Activated CD4-positive, alpha-beta T cell treated with anti-CD3 and anti-CD28 coated beads for 1 hour (primary cell): Measurements from ENCODE around the gene DAAM1.

ENCODE experiments used
- DNase-seq: peaks from one replicate; pipeline ENCODE4 v3.0.0-alpha.2; 2020

DAAM1 gene

DNA sequence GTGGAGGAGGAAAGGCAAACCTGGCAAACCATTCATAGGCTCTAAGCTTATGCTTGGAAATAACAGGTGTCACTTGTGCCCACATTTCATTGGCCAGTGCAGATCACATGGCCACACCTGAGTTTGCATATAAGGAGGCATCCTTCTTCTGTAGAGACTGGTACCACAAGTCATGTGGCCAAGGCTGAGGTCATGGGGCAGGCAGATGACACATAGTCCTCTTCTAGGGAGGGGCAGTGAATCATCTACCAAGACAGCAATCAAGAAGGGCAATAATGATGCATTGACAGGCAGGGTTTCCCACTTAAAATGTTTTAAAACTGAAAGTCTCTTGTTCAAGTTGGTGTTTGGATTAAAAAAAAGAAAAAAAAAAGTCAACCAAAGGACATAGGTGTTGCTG, 77.3 kb downstream of the DAAM1 start:
- DNase-seq: no peak

DNA sequence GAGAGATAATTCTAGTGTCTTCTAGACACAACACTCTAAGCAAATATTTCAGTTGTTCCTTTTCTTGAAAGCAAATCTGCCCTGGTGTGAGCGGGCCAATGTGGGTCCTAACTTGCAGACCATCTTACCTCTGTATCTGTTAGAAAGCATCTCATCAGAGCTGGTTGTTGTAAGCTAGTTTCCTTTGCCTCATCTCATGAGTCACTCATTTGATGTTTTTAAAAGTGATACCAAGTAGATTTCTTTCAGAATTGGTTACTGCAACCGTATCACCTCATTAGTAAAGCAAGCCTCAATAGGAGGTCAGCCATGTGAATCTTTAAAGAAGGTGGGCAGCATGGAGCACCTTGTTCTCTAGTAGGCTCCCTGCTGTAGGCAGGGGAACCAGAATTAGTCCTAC, 78.6 kb downstream of the DAAM1 start:
- DNase-seq: no peak

DNA sequence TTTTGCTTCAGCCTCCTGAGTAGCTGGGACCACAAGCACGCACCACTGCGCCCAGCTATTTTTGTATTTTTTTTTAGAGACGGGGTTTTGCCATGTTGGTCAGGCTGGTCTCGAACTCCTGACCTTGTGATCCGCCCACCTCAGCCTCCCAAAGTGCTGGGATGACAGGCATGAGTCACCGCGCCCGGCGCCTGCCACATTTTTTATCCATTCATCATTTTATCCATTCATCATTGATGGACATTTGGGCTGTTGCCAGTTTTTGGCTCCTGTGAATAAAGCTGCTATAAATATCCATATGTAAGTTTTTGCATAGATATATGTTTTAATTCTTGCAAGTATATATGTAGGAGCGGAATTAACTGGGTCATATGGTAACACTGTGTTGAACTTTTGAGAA, 79.5 kb downstream of the DAAM1 start:
- no peak for DNase-seq

DNA sequence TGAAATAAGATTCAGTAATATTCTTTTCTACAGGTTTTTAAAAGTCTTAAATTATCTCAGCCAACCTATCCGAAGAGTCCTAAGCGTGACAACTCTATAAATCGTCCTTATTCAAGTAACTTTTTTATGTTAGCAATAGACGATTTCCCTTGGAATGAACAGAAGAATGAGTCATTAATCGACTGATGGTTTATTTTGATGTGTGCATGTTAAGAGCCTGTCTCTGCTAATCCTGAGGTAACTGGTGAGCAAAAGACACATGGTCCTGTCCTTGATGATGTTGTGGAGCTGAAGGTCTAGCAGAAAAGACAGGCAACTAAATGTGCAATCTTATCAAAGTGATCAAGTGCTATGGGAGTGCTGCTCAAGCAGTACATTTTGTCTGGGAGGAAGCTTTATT, 80.4 kb downstream of the DAAM1 start:
- DNase-seq: no peak

DNA sequence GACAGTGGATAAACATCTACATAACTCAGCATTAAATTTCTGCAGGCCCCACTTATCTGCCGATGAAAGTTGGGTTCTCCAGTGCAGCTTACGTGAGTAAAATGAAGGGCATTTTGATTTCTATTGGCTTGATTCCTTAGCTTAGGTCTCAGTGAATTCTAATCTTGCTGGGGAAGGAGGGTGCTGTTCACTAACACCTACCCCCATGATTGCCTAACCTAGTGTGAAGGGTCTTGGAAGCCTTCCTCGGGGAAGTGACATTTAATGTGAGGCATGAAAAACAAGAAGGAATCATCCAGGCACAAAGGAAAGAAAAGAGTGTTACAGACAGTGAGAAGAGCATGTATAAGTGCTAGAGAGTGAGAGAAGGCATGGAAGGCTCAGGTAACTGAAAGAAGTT, 81.0 kb downstream of the DAAM1 start:
- no peak for DNase-seq

DNA sequence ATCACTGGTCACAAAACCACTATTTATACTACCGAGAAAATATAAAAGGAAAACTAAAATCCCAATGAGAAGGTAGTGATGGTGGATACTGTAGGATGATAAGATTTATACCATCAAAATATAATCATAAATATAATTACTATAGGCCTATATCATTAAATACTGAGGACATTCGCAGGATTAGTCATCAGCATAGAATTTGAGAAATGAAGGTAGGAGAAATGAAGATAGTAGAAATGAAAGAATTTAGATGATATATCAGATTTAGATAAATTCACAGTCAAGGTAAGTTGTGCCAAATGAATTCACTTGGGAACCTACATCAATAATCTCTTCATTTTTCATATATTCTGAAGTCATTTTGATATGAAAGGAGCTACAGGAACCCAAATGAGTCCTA, 82.8 kb downstream of the DAAM1 start:
- DNase-seq: no peak

DNA sequence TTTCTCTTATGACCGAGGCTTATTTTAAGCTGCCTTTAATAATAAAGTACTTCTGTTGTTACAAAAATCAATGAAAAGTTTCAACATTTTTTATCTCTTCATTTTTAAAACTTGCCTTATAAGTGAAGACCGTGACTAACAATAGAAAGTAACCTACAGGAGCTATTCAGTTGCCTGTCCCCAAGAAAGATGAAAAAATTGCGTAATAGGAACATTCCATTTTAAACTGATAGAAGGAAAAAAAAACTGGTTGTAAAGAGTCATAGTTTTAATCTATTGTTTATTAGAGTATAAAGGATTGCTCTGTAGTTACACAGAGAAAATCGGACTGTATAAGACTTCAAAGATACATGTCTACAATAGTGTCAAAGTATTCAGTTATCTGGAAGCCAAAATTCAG, 83.3 kb downstream of the DAAM1 start:
- no peak for DNase-seq

DNA sequence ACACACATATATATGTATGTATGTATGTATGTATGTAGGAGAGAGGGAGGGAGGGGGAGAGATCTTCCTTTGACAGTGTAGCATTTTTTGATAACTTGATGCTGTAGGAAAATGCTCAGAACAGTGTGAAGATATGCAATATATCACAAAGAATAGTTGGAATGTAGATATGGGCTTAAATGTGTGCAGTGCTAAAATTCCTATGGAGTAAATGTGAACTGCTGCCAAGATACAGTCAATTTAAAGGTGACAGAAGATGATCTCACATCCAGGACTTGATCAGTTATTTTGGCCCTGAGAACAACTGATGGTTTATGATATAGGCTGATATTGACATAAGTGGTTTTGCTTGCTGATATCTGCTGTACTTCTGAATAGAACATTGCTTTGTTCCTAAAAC, 84.2 kb downstream of the DAAM1 start:
- no peak for DNase-seq

DNA sequence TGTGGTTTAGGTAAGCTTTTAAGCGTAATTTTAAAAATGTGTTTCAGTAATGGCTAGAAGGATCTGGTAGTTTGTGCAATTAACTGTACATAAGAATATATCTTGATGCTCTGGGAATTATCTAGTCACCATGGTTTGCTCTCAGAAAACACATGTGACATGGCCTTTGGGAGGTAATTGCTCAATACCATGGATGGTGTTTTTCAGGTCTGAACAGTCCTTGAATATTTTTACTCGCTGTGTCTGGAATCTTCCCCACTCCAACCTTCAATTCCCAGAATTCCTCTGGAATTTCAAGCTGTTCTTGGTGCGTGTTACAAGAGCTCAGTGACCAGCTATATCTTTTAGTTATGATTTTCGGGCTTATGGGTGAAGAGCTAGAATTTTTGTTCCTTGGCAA, 85.3 kb downstream of the DAAM1 start:
- no peak for DNase-seq

DNA sequence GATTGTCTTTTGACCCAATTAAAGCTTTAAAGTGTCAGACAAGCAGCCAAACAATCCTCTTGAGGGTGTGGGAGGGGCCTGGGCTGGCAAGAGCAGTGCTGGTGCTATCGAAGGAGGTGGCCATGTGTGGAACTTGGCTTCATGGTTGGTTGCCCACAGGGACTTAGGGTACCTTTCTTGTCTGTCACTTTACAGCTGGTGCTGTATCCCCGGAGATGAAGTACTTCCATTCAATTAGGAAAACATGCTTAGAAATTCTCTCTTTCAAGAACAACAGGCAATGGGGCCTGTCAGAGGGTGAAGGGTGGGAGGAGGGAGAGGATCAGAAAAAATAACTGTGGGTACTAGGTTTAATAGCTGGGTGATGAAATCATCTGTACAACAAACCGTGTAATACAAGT, 86.5 kb downstream of the DAAM1 start:
- no peak for DNase-seq

DNA sequence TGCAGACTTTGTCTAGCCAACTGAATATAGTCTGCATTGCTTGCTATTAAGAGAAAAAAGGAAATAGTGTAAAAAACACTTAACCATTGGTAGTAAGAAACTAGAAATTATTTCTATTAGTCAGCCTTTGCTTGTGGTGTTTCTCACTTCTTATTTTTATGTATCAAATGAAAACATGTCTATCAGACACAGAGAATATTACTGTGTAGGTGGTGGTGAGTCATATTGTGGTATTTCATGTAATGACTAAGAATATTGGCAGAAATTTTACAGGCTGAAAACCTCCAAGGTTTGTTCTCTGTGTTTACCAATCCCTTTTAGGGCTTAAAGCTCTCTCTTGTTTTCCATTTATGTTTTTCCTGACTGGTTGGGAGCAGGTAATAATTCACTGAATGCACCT, 87.2 kb downstream of the DAAM1 start:
- DNase-seq: no peak

DNA sequence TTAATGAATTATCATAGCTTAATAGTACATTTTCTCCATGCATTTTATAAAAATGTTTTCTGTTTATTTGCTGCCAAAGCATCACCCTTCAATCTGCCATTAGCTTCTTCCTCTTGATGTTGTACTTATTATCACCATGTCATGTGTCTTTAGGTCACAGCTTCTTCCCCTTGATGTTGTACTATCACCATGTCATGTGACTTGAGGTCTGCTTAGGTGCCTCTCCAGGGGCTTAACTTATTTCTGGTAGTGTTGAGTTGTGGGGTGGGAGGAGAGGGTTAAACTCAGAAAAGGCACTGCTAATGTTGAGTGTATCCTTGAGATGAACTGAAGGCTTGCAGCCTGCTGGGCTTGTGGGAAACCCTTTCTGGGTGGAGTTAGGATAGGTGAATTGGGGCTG, 87.8 kb downstream of the DAAM1 start:
- DNase-seq: no peak

DNA sequence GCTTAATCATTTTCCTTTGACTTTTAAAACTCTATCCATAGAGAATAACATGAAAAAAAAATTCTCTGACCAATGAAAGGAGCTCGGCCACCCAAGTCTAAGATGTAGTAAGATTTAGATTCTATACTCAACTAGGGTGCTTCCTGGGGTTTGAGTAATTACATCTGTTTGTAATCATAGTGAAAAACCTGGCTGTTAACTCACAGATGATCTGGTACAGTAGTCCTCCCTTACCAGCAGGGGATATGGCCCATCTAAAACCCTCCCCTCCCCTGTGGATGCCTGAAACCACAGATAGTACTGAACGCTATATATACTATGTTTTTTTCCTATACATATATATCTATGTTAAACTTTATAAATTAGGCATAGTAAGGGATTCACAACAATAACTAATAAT, 89.2 kb downstream of the DAAM1 start:
- no peak for DNase-seq

DNA sequence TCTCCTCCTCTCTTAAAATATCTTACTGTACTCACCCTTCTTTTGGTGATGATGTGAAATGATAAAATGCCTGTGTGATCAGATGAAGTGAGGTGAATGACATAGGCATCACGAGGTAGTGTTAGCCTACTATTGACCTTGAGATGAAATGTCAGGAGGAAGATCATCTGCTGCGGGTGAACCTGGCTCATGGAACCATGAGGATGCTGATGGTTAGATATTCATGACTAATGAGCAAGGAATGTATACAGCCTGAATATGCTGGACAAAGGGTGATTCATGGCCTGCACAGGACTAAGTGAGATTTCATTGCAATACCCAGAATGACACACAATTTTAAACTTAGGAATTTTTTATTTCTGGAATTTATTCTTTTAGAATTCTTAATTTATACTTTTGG, 89.6 kb downstream of the DAAM1 start:
- no peak for DNase-seq

DNA sequence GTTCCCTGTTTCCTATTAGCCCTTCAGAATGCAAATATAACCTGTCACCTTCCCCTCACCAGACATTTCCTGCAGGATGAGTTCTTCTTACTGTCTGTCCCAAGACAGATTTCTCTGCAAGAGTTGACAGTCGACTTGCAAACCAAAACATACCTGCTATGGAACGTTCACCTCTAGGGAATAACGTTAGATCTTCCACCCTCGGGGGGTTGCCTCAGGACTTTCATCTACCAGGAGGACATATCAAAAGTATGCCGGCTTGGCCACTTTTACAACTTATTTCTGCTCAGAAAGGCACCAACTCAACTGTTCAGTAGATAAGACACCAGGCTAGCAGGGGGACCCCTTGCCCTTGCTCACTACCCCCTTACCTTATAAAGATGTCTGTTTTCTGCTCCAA, 92.5 kb downstream of the DAAM1 start:
- no peak for DNase-seq

DNA sequence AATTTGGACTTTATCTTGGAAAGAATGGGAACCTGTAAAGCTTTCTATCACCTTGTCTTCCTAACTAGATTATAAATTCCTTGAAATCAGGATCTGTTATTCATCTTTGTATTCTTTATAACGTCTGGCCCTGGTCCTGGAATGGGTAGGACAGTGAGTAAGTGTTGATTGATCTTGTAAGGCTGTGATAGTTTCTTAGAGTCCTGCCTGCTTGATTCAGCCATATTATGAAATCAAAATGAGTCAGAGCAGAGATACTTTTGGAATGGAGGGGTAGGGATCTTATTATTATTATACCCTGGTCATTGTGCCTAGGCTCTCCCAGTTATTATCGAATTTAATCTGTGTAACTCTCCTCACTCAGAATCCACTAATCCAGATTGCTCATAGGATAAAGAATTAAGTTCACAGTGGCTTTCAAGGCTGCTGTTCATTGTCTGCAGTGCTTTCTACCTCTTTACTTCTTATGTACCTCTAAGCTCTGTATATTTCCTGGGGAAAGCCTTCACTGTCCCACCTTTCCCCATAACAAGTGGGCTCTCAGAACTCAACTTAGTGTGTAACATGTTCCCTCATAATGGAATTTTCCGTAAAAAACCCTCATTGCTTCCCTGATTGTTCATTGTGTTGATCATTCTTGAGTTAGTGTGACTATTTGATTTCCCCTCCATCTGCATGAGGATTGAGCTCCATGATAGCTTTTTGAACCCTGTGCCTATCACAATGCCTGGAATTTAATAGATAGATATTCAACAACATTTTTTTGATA, 93.3 kb downstream of the DAAM1 start:
- DNase-seq: no peak

DNA sequence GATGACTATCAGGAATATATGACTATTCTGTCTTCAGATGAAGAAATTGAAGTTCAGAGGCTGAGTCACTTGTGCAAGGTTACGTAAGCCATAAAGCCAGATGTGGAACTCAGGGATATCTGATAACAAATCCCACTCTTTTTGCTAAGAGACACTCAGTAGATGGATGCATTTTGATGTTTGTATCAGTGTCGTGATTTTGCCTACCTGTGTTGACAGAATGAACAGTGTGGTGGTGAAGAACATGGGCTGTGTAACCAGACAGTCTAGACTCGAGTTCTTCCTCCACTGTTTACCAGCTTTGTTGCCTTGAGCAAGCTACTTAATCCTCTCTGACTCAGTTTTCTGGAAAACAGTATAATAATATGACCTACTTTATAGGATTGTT, 93.9 kb downstream of the DAAM1 start:
- no peak for DNase-seq

DNA sequence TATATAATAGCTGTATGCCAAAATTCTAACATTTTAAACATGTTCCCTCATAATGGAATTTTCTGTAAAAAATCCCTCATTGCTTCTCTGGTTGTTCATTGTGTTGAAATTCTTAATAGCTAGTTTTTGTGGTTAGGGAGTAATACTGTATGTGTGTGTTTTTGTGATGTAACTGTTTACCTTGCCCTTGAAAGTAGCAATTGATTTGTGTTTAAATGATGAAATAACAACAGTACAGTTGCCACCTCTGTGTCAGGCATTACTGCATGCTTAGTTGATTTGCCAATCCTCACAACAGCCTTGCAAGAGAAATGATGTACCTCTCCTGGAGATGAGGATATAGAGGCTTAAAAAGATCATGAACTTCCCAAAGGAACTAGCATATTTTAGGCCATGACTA, 94.9 kb downstream of the DAAM1 start:
- no peak for DNase-seq

DNA sequence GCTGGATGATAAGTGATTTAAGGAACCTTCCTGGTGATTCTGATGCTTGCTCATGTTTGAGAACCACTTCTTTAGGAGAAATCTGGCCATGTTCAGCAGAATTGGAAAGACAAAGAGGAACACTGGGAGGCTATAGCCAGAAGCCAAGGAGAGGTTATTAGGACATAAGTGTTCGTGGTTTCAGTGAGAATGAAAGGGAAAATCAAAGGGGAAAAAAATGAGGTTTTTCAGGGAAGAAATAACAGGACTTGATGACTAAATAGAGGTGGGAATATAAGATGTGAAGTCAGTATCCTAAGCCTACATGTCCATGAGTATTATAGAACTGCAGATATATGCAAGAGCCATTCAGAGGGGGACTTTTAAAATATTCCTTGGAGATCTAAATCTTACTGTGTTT, 95.6 kb downstream of the DAAM1 start:
- no peak for DNase-seq

DNA sequence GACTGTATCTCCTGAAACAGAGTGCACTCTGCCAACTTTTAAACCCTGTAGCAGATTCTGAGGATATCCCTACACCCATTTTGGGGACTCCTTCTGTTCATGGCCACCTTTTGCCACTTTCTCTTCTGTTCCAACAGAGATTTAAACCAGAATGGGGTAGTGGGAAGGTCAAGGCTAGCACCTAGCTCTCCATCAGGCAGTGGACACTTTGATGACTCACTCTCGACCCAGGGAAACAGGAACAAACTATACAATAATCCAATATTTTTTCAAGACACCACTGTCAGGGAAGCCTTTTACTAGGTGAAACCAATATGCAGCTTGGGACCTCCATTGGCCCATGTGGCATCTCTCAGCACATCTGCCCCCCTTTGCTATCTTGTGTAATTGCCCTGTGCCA, 103.6 kb downstream of the DAAM1 start:
- DNase-seq: no peak

DNA sequence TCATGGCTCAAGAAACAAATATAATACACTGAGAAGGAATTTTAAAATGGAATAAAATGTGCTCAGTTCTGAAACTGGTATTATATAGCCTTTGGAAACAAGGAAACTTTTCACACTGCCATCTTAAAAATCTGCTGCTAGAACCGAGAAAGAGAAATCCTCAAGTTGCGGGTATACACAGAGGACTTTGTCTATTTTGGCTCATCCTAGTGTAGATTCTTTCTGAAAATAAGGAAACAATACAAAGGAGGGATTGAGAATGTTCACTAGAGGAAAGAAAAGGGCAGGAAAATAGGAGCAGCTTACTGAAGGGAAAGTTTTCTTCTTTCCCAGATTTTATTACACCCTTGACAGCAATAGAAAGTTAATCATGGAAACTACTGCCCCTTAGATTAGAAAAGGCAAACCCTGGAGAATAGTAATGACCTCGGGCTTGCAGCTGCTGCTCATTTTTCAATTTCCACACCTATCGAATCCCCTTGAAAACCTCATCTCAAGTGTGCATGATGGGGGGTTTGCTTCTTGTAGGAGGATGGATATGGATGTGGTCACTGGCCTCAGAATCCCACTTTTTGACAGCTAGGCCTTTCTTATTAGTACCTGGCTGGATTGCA, 104.6 kb downstream of the DAAM1 start:
- no peak for DNase-seq

DNA sequence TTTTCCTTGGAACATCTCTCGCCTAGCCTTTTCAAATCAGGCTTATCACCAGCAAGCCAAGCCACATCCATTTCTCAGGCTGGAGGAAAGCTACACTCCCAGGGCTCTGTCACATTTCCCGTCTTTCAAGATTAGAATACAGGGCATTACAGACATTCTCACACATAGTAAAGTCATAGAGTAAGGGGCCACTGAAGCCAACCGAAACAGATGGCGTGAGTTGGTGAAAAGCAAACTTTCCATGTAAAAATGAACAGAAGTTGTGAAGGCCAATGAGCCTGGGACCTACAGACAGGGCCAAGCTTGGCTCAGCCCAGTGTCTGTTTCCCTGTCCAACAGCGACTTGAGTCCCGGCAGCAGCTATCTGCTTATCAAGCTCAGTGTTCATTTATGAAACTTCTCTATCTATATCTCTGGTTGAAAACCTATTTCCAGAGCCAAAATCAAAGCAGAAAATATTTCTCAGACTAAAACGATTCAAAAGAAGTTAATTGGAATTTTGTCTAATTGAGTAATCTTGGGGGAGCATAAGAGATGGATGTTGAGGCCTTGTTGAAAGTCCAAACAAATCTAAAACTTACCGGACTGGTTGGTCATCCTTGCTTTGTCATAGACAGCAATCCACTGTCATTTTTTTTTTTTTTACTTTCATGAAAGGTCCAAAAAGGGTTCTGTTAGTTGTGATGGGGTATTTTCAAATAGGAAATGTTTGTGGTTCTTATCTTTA, 105.6 kb downstream of the DAAM1 start:
- DNase-seq: no peak

DNA sequence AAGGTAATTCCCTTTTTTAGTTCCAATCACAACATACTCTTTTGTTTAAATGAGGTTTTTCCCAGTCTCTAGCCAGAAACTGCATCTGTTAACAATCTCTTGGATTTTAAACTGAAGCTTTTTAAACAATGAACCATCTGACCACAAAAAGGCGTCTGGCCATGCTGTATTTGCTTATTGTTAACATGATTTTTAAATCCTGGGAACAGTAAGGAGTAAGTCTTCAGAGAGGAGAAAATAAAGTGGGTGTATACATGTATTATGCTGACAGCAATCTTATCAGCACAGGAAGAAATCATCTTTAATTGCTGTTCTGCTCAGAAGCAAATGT, 106.2 kb downstream of the DAAM1 start:
- no peak for DNase-seq

DNA sequence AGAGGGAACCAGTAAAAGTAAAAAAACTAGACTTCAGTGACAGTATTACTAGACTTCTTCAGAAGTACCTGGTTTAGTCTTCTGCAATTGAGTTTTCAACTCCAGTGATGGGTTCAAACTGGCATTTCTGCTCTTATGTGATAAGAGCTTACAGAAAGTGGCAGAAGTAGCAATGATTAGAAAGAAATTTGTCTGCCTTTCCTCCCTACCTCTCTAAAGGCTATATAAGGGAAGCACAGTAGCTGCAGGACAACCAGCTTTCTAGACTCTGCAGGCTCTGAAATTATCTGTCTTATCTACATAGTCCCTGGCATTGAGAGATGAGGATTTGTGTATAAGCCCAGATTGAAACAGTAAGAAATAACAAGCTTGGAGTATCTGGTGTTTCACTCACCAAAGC, 107.5 kb downstream of the DAAM1 start:
- no peak for DNase-seq

DNA sequence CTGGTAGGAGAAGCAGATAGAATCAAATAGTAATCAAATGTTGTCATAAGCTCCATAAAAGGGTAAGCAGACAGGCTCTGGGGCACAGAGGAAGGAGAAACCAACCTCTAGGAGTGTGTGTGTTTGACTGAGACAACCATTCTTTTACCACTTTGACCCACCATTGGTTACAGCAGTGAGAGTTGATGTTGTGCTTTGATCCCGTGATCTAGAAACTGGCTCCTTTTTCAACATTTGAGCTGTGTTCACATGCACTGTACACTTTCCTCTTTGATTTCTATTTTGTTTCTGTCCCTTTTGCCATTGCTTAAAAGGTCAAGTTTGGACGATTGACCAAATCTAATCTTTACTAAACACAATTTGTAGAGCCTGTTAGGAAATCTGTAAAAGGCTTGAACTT, 108.0 kb downstream of the DAAM1 start:
- DNase-seq: no peak
